Cortex of kidney (tissue), 1 donor: ENCODE data around the gene TNRC6B.

Source experiments
- DNase-seq: peaks from one replicate; lab custom pipeline; 2025; lab: John Stamatoyannopoulos, UW

TNRC6B gene

DNA sequence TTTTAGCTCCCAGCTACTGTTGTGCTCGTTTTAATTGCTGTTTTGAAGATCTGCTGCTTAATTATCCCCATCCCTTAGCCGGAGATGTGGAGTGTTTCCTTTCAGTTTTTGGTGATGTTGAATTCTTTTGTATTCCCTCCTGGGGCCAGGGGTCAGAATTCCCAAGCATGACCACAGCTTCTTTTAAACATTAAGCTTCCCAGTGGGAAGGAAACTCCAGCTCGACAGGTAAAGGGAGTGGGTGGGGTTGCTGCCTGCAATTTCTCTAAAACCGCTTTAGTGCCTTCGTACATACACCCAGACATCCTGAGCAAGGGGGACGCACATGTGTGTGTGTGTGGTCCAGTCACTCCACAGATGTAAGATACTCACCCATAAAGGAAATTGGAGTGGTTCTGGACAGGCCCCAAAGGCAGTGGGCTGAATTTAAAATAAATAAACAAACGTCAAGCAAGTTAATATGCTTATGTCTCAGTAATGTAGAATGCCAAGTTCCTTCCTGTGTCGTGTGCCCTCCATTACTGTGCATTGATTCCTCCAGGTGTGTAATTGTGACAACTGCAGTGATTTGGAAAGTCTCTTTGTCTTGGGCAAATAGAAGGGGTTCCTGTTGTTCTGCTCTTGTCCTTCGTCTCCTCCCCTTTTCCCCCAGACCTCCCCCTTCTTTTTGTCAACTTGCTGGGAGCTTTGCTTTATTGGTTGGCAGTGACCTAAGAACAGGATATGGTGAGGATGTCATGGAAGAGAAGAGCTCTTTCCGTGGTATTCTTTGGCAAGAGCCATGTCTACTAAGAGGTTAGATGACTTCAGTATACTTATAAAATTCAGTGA lies 149.4 kb downstream of the TNRC6B start:
- no peak for DNase-seq

- no peak for DNase-seq
These were observed 151.1 kb downstream of the TNRC6B start for GRCh38 chr22:40328546-40329456.

GRCh38 chr22:40329466-40329865 lies 151.7 kb downstream of the TNRC6B start:
- no peak for DNase-seq

DNA sequence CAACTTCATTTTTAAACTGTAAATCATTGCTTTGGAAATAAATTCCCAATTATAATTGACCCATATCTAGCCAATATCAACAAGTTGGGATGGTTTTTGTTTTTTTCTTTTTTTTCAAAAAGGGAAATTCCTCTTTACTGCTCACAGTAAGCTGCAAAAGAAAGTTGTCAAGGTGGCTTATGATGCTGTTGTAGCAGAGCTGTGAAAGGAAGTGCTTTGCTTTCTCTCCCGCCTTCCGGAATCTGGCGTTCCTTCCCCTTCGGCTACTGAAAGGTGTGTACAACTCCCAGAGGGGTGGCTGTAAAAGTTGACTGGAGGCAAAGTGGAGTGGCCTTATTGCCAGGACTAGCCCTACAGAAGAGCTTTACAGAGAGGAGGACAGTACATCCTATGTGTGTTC lies 152.4 kb downstream of the TNRC6B start:
- DNase-seq, result no peak

- DNase-seq, result no peak
These were observed 152.9 kb downstream of the TNRC6B start for GRCh38 chr22:40330615-40331014.

DNA sequence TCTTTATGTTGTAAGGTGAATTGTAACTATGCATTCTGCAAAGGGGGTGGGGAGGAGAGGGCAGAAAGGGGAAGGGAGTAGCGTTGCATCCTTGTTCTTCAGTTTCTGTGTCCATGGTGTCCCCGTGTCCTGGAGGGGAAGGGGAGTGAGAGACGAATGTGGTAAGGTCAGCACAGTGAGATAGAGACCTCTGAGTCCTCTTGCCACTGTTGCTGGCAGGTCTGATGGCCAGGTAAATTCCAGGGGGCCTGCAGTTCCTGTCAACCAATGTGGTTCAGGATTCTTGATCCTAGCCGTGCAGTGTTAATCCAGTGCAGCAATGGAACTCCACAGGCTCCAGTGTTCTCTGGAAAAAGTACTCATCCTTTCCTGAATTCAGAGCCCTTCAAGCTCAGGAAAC lies 154.0 kb downstream of the TNRC6B start:
- no peak for DNase-seq

GRCh38 chr22:40332319-40332781 lies 154.6 kb downstream of the TNRC6B start:
- DNase-seq, result no peak

DNA sequence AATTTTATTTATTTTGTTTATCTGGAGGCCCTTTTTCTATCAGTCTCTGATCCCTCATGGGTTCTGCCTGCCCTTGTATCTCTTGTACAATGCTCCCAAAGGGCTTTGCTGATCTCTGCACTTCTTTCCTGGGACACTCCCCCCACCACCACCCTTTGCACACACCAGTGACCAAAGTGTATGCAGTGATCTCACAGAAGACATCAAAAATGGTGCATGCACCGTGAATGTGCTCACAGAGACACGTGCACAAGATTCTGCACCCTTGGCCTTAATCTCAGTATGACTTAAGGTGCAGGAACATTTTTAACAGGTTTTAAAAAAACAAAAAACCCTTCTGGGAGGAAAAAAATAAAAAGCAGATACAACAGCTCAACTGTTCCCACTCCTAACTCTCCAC lies 156.3 kb downstream of the TNRC6B start:
- no peak for DNase-seq

DNA sequence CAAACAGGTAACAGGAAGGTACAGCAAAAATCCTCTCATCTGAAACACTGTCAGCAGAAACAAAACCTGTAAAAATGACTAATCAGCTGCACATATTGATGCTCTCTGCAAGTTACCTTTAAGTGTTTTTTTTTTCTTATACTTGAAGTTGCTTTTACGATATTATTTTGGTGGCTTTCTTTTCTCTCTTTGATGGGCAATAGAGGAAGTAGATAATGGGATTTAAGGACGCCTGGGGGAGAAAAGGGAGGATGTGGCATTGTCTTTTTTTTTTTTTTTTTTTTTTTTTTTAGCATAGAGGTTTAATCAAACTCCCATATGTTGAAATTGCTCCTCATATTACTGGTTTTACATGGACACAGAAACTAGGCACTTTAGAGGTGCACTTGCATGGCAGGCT lies 157.2 kb downstream of the TNRC6B start:
- no peak for DNase-seq

GRCh38 chr22:40335358-40335757 lies 157.6 kb downstream of the TNRC6B start:
- DNase-seq, result no peak

- DNase-seq, result no peak
These were observed 162.3 kb downstream of the TNRC6B start for GRCh38 chr22:40340044-40340443.

GRCh38 chr22:40341604-40342003 lies 163.9 kb downstream of the TNRC6B start:
- no peak for DNase-seq

GRCh38 chr22:40342521-40342920 lies 164.8 kb downstream of the TNRC6B start:
- DNase-seq, result no peak

DNA sequence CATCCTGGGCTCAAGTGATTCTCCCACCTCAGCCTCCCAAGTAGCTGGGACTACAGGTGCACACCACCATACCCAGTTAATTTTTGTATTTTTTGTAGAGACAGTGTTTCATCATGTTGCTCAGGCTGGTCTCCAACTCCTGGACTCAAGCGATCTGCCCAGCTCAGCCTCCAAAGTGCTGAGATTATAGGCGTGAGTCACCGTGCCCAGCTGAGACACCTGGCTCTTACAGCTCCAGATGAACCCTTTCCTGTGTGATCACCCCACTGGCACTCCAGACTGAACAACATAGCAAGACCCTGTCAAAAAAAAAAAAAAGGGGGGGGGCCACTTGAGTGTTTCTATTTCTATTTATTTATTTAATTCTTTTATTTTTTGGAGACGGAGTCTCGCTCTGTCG lies 167.5 kb downstream of the TNRC6B start:
- no peak for DNase-seq

- DNase-seq, result no peak
These were observed 168.1 kb downstream of the TNRC6B start for GRCh38 chr22:40345815-40346184.

DNA sequence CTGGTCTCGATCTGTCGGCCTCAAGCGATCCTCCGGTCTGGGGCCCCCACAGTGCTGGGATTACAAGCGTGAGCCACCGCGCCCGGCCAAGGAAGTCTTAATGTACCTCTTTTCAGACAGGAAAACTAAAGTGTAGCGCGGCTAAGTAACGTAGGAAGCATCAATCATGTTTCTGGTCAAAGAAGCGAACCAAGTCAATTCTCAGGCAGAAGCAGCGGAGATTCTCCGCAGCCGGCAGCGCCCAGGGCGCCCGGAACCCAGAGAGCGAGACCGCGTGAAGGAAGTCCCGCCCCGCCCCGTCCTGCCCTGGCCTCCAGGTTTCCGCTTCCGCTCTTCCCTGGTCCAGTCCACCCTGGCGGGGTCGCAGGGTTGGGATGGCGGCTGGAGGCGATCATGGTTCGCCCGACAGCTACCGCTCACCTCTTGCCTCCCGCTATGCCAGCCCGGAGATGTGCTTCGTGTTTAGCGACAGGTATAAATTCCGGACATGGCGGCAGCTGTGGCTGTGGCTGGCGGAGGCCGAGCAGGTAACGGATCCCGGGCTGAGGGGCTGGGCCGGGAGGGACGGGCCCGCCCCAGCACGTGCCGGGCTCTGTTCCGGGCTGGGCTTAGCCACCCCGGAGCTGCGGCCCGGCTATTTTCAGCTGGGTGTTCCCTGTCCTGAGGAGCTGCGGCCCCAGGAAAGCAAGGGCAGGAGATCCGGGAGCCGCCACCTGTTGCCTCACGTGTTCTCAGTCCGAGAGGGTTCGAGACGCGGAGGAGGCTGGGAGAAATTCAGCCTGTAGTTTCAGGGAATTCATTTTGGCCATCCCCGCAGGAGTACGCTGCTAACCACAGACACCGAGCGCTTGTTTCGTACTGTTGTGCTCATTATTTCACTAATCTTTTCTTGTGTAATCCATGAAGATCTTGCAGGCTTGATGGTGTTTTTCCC lies 168.7 kb downstream of the TNRC6B start, which contains the start of gene ADSL:
ADSL (plus strand) TSS at position 316 of the 934 bp plus-strand sequence; CDS start at position 375, 59 bp downstream.
- peak; percentile 41 for DNase-seq

DNA sequence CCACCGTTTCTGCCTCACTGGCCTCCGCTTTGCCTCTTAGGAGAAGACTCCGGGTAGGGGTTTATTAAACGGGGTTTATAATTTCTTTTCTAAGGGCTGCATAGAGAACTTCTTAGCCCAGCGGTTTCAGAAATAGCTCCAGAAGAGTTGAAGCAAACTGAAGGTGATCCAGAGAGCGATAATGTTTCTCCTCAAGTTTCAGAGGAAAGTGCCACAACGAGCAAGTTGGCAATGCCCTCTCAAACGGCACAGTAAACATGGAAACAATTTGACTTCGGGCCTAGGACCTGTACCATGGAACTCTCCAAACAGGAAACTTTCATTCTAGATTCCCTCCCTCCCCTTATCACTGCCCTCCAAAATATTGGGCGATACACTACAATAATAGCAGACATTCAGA lies 169.6 kb downstream of the TNRC6B start:
- DNase-seq, result no peak

DNA sequence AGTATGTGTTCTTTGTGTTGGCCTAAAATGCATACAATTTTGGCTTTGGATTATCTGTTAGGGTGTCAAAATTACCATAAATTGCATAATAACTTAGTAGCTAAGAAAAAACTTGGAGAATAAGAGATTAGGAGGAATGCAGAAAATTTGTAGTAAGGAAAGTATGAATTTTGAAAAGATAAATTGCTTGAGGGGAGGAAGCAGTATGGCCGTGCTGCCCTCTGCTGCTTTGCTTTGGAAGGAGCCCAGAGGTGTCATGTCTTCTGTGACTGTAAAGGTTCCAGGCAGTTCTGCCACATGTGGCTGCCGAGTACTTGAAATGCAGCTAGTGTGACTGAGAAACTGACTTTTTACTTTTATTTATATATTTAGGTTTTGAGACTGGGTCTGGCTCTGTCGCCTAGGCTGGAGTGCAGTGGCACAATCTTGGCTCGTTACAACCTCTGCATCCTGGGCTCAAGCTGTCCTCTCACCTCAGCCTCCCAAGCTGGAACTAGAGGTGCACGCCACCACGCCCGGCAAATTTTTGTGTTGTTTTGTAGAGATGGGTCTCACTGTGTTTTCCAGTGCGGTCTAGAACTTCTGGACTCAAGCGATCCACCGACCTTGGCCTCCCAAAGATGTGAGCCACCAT lies 170.4 kb downstream of the TNRC6B start:
- no peak for DNase-seq

DNA sequence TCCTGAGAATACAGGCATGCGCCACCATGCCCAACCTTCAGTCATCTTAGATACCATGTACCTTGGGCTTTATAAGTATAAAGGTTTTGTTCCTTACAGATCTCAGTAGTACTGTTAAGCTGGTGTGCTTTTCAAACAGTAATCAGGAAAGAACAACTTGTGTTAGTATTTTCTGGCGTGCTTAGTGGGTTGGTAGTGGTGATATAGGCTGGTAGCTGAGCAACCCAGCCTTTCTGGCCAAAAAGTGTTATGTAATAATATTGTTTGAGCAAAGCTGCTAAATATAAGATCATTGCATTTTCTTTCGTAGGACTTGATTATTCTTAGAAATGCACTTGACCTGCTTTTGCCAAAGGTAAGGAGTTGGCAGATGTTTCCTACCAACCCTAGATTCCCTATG lies 175.0 kb downstream of the TNRC6B start:
- DNase-seq, result no peak

GRCh38 chr22:40361100-40361499 lies 183.4 kb downstream of the TNRC6B start:
- DNase-seq, result no peak

DNA sequence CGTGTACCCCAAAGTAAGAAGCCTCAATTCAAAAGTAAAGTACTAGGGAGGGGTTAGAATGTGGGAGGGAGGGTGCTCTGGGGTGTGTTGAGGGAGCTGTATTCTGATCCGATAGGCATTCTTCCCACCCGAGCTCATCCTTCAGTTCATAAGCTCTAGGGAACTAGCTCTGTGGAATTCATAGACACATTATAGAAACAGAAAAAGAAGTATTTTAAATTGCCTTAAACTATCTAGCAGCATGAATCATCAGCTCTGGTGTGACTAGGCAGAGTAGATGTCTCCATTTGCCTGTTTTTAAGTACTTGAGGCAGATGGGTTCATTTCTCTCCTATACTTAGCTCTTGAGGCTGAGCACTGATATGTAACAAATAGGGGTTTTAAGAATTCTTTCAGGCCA lies 185.3 kb downstream of the TNRC6B start:
- no peak for DNase-seq
